GM21737 (cell line): Measurements from ENCODE around the gene PAQR6.

Experiments used
- ATAC-seq: cut with Tn5 transposase; IDR thresholded peaks from one replicate; pipeline ENCODE4 v1.9.1; 2021; ENCODE audit warnings: mild to moderate bottlenecking, moderate library complexity; ENCODE audit not compliant: unreplicated experiment

The PAQR6 gene

GRCh38 chr1:156198831-156199349, 49.0 kb downstream of the PAQR6 start:
- ATAC-seq, result no peak

DNA sequence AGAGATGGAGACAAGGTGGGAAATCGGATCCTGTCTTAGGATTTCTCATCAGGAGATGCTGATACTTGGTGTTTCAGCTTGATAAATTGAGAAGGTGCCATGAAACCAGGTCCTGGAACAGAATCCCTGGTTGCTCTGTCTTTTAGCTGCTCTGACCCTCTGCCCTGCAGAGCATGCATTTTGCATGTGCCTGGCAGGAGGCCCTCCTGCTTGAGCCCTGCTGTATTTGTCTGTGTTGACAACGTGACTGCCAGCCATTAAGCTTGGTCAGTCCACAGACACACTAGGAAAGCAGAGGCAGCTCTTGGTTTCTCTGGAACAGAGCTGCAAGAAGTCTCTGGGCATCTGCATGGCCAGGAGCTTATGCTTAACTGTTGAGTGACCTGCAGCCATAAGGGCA, 51.4 kb downstream of the PAQR6 start:
- no peak for ATAC-seq

DNA sequence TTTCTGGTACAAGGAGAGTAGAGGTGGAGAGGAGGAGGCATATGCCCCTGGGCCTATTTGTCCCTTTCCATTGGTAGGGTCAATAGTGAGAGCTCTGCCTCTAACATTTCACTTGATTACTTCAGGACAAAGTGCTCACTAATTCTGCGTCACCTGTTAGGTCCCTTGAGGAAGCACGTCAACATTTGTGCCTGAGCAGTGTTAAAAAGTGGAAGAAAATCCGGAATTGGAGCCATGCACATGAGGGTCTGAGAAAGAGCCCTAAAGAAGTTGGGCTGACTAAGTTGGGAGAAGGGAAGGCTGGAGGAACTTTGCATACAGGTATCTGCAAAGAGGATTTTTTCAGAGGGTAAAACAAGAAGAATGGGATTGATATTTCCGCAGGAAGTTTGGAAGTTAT, 52.0 kb downstream of the PAQR6 start:
- ATAC-seq, result no peak

GRCh38 chr1:156194300-156194652, 53.6 kb downstream of the PAQR6 start:
- ATAC-seq, result no peak

GRCh38 chr1:156193488-156194299, 54.2 kb downstream of the PAQR6 start, which contains the start of gene SLC25A44:
TSS of gene SLC25A44 (plus strand) at chr1:156194104. CDS start at chr1:156199848, 5,744 bp downstream.
- ATAC-seq, result peak; percentile 89
